HG02763 (cell line): ENCODE measurements around the gene PAMR1.

ENCODE experiments used
- ATAC-seq: cut with Tn5 transposase; IDR thresholded peaks from one replicate; pipeline ENCODE4 v1.9.1; 2021; ENCODE audit warnings: mild to moderate bottlenecking, moderate library complexity; ENCODE audit not compliant: unreplicated experiment

Gene PAMR1

DNA sequence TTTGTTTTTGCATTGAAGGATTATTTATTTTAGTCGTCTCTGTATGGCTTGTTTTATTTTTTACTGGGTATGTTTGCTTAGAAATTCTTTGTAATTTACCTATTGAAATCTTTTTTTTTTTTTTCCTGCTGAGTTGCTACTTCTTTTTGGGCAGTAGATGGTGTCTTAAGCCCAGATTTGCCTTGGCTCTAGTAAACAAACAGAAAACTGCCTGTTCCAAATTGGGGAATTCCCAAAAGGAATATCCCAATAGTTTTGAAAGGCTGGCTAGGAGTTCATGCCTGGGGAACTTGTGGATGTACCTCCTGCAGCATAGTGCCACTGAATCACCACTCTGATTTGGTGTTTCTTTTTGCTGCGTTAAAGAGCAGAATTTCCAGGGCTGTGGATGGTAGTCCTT lies 17.7 kb downstream of the PAMR1 start:
- no peak for ATAC-seq

DNA sequence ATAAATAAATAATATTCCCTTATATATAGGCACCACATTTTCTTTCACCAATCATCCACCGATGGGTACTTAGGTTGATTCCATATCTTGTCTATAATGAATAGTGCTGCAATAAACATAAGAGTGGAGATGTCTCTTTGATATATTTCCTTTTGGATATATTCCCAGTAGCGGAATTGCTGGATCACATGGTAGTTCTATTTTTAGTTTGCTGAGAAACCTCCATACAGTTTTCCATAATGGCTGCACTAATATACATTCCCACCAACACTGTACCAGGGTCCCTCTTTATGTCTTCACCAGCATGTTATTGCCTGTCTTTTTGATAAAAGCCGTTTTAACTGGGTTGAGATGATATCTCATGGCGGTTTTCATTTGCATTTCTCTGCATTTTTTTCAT lies 23.6 kb downstream of the PAMR1 start:
- ATAC-seq: no peak

DNA sequence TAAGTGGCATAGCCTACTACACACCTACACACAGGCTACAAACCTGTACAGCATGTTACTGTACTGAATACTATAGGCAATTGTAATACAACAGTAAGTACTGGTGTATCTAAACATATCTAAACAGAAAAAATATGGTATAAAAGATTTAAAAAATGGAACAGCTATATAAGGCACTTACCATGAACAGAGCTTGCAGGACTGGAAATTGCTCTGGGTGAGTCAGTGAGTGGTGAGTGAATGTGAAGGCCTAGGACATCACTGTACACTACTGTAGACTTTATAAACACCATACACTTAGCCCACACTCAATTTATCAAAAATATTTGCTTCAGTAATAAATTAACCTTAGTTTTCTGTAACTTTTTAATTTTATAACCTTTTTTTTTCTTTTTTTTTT lies 24.7 kb downstream of the PAMR1 start:
- ATAC-seq: no peak

DNA sequence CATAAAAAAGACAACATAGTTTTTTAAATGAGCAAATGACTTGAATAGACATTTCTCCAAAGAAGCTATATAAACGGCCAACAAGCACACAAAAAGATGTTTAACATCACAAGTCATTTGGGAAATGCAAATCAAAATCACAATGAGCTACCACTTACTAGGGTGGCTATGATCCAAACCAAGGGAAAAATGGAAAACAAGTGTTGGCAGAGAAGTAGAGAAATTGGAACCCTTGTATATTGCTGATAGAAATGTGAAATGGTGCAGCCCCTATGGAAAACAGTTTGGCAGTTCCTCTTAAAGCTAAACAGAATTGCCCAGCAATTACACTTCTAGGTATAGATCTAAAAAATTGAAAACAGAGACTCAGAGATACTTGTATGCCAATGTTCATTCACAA lies 29.0 kb downstream of the PAMR1 start:
- ATAC-seq: no peak

DNA sequence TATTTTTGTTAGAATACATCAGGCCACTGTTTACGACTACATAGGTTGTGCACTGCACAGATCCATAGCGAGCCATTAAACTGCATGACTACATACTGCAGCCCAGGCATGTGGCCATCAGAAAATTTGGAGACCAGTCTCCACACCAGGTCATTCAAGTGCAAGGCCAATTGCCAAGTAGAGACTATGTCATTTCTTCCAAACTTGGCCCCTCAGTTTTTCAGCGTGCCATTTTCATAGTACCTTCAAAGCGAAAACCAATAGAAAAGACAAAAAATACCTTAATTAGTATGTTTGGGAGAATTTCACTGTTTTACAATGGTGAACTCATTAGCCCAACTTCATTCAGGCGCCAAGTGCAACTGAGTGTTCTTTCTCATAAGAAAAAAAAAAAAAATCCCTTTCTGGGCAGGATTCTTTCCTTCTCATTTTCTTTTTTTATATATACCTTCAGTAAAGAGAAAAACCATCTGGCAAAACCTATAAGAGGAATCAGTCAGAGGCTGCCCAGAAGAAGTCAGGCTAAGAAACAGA lies 30.4 kb downstream of the PAMR1 start:
- no peak for ATAC-seq

DNA sequence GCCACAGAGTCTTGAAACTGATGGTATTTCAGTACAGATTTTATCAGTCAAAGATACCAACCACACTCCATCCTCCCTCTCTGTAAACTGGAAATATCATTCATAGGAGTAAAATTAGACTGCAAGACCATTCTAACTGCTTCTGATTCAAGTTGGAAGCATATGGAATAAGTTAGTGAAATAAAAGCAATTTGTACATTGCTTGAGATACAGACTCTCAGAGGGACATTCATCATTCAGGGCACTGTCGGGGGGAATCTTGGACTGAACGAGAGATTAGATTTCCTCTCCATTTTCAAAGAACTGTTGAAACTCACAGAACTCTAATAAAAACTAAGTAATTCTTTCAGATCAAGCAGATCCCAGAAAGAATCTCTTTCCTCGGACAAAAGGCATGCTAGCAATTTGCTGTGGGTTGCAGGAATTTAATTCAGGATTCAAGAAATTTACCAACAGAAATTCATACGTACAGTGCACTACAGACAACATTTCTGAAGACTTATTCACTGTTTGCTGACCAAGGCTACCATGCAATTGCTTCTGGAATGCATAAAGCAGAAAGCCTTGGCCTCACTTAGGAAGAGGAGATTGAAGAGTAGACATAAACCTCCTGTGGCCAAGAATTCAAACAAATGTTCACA lies 34.1 kb downstream of the PAMR1 start:
- no peak for ATAC-seq

DNA sequence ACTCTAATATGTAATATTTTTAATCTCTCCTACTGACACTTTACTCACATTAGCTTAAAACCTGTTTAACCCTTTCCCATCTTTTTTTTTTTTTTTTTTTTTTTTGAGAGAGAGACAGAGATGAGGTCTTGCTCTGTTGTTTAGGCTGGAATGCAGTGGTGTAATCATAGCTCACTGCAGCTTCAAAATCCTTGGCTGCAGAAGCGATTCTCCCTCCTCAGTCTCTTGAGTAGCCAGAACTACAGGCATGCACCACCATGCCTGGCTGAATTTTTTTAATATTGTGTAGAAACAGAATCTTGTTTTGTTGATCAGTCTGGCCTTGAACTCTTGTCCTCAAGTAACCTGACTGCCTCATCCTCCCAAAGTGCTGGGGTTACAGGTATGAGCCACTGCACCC lies 37.3 kb downstream of the PAMR1 start:
- ATAC-seq: no peak

DNA sequence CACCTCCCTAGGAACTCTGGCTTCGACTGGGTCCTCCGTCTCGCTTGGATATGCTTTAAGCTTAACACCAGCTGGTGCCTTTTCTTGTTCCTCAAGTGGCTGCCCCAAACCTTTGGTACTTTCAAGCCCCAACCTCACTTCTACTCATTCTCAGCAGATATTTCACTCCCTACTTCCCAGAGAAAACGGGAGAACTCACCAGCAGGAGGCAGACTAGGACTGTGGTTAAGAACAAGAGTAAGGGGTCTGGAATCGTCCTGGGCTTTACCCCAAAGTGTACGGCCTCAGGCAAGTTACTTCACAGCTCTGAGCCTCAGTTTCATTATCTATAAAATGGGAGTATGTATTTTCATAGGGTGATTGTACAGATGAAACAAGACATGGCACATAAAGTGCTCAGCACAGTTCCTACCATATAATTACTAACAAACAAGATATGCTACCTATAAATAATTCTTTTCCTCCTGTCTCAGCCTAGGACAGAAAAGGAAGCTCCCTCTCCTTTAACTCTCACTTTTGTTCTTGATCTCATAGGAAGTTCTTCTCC lies 37.8 kb downstream of the PAMR1 start:
- ATAC-seq: no peak

DNA sequence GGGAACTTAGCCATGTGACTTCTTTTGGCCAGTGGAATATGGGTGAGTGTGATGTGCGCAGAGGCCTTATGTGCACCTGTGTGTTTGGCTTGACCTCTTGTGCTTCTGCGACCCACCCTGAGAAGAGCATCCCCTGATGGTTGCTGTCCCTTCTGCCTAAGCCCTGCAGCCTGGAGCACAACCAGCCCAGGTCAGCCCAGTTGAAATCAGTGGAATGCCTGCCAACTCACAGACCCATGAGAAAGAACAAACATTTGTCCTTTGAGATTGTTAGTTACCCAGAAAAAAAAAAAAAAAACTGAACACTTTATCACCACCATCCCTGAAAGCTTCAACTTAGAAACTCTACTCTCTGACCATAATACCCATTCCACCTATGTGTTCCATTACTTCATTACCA lies 38.5 kb downstream of the PAMR1 start:
- ATAC-seq: no peak

DNA sequence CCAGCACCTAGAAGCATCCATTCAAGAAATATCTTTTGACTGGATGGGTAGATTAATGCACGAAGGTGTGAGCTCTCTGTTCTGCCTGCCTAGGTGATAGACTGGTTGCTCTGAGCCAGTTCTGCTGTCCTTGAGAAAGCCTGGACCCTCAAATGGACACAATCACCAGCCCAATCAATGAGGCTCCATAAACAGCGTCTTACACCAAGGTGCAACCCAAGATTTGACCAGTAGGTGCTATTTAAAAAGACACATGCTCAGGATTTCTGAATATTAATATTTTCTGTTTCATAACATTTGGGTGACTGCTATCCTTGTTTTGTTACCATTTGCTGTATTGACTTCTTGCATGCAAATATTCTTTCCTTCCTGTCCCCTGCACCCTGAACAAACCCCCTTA lies 39.0 kb downstream of the PAMR1 start:
- ATAC-seq: no peak

DNA sequence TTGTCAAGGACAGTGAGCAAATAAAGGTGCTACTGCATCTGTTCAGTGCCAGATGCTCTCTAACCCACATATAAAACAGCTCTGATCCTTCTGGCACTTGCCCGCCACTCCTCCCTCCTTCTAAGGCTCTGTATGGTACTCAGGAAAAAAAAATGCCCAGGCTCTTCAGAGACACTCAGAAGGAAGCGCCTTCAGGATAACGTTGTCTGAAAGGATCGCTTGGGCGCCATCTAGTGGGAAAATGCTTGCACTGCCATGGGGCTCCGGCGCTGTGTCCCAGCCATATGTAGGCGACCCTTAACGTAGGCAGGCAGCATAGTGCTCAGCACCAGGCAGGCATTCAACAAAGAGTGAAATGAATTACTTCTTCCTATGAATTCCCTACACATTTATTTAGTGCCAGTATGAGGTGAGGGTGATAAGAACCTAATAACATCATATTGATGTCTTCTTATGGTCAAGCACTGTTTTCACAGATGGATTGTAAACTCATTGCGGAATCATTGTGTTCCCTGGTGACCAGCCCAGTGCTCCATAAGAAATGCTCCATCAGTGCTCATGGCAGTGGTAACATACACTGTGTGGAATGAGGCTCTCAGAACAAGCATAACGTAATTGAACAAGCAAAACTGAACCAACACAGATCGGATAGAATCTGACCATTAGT lies 39.6 kb downstream of the PAMR1 start:
- peak; percentile 82 for ATAC-seq

DNA sequence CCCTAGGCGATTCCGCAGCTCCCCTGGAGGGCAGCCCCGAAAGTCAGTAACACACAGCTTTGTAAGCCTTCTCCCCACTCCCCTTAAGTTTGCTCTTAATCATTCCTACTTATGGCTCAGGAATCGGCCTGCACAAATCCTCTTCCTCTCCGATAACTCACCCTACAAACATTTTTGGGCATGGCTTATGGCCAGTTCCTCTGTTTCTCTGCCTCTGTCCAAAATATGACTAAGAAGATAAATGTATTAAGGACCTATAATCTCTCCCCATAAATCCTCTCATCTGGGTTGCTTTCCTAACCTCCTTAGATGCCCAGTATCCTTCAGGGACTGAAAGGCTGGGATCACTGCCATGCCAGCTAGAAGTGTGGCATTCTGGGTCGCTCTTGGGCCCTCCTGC lies 41.0 kb downstream of the PAMR1 start:
- no peak for ATAC-seq

DNA sequence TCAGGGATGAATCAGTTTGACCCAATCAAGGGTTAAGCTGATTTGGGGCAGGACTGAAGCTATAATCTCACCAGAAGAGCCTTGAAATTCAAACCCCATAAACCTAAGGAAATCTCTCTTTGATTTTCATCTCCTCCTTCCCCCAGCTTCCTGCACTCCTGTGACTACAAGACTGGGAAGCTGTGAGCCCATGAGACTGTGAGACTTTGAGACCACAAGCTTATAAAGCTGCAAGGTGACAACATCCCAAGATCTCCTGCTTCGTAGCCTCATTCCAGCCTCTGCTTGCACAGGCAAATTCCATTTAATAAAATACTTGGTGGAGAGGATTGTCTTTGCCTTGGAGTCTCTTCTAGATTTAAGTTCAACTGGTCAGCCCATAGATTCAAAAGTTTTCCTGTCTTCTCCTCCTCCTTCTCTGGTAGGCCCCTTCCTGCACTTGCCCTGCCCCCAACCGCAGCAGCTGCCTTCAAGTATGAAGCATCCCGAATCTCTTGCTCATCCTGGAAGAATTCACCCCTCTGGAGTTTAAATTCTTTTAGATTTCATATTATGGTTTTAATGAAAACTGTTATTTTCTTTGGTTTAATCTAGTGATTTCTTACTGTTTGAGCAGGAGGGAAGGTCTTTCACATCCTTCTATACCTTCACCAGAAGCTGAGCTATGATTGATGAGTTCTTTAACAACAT lies 42.1 kb downstream of the PAMR1 start:
- ATAC-seq: no peak

DNA sequence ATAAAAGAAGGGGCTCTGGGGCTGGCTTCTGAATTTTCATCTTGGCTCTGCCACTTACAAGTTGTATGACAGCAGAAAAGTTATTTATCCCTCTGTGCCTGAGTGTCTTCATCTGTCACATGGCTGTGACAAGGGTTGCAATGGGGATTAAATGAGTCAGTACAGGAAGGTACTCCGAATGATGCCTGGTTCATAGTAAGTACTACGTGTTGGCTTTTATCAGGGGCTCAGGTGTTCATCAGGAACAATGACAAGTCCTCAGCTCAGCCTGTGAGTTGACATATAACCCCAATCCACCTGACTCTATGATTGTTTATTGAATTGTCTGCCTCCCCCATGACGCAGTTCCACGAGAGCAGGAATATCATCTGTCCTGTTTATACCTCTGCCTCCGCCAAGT lies 45.7 kb downstream of the PAMR1 start:
- no peak for ATAC-seq

DNA sequence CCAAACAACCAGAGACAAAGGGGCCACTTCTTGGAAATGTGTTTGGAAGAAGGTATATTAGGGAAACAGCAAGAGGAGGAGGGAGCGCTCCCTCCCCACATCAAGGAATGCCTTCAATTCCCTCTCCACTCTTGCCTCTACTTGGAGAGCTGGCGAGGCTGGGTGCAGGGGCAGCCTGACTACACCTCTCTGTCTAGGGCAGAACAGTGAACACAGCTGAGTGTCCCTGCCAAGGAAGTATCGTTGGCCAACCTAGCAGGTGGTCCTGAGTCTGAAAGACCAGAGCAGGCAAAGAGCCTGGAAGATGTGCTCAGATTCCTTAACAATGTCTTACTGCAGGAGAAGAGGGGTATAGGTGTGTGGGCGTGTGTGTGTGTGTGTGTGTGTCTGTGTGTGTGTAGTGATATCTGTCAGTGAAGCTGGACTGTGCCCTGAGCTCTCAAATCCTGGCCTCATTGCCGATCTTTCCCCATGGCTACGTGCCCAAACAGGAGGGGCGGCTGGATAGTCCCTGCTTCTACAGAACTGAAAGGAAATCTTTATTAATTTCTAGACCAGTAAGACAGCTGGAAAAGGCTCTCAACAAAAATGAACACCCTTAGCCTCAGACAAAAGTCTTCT lies 46.8 kb downstream of the PAMR1 start:
- ATAC-seq: no peak

DNA sequence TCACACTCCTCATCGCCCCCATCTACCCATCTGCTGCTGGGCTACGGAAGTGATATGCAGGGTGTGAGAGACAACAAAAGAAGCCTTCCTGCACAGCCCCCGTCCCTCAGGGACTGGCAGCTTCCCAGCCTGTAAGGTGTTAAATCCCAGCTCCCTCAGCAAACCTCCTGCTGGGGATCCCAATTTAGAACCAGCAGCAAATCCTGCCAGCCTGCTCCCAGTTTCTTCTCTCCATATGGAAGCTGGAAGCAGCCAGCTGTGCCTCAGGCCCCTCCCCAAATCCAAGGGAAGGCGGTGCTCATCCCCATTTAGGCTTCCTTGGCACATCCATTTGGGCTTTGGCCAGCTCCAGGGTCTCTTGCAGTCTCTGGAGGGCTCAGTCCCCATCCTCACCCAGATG lies 47.5 kb downstream of the PAMR1 start:
- no peak for ATAC-seq

DNA sequence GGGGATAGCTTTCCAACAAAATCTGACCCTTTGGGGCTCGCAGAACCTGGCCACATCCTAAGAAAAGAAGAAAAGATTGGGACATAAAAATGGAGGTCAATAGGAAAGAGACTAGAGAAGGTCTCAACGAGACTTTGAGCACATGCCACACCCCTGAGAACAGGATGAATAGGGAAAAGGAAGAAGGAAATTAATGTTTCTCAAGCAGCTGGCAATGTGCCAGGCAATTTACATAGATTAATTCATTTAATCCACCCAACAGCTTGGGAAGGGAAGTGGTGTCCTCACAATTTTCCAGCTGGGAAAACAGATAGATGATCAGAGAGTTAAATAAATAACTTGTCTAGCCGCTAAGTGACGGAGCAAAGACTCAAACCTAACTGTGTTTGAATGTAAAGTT lies 50.7 kb downstream of the PAMR1 start:
- no peak for ATAC-seq

DNA sequence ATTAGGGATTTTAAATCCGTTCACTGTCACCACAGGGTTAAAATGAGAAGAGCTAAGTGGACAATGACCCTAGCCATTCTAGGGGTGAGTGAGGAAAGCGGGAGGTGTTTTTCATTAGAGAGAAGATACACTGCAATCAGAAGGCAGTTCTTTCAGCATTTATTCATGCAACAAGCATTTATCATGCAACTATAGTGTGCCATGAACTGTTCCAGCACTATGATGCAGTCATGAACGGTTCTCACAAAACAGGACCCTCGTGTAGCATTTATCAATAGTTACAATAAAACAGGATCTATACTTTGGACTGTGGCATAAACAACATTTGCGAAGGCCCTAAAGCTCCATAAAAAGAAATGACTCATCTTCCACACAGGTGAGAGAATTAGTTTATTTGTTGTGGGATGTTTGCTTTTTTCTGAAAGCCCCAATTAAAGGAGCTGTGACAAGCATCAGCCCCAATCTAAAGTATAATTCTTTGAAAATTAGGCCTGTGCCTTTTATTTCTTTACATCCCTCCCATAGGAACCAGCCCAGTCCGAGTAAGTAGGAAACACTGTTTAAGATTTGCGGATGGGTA lies 51.5 kb downstream of the PAMR1 start:
- ATAC-seq: no peak

DNA sequence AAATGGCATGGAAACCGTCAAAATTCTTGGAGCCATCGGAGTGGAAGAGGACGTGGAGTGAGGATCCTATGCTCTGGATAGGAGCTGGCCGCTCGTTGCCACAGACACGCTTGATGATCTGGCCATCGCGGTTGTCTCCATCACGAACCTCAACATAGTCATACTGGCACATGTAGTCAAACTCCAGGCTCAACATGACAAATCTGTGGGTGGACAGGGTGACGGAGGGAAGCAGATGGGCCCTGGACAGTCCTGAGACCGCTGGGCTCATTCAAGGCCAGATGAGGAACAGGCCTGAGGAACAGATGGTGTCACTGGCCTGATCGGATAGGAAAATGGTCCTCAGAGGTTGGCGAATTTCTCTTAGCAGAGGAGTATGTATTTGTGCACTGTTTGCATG lies 54.8 kb downstream of the PAMR1 start:
- no peak for ATAC-seq

DNA sequence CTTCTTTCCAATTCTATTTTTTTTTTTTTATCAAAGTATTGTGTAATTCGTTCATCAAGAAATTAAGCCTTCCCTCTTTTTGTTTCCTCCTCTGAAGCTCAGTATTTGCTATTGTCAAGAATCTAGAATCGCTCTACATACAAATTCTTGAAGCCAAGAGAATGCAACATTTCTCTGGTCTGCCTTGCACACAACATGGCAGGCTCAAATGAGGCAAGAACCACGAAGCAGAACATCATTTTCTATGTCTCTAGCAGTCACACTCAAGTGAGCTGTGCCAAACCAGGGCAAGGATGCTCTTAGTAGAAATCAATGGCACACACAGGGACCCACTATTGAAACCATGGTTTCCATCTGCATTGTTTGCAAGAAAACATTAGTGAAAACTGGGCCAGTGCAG lies 59.4 kb downstream of the PAMR1 start:
- no peak for ATAC-seq

DNA sequence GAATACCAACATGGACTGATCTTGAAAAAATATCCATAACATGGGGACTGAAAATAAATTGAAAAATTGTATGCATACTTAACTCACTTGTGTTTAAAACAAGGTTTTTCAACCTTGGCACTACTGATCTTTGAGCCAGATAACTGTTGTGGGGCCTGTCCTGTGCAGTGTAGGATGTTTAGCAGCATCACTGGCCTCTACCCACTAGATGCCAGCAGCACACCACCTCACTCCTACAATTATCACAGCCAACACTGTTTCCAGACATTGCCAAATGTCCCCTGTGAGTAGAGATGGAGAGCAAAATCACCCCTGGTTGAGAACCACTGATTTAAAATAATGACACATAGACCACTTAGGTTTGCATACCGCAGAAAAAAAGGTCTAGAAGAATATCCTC lies 61.1 kb downstream of the PAMR1 start:
- no peak for ATAC-seq
